Suprapubic skin (tissue), 4 donors: ENCODE results near the gene ACSM2B. TPM values are rescaled to one million over a fixed set of nuclear protein-coding genes. Genes with fewer than 3 reads are reported as not detected.

Experiments used
- DNase-seq, 2 donors: peaks; one replicate each; pipeline ENCODE4 v3.0.0-alpha.2; 2019; ENCODE audit warnings: low spot score in 2 of 2
- H3K27ac ChIP-seq: fragments of 200-600 bp; sonication (generic); one replicate; pipeline ENCODE4 v1.5.1; 2019
- H3K27me3 ChIP-seq: fragments of 200-600 bp; sonication (generic); one replicate; pipeline ENCODE4 v1.5.1; 2019
- H3K36me3 ChIP-seq: fragments of 200-600 bp; sonication (generic); one replicate; pipeline ENCODE4 v1.5.1; 2019
- H3K4me1 ChIP-seq: fragments of 200-600 bp; sonication (generic); one replicate; pipeline ENCODE4 v1.5.1; 2019
- H3K4me3 ChIP-seq: fragments of 200-600 bp; sonication (generic); one replicate; pipeline ENCODE4 v1.5.1; 2019; ENCODE audit warnings: mild to moderate bottlenecking
- H3K9me3 ChIP-seq: fragments of 200-600 bp; sonication (generic); one replicate; pipeline ENCODE4 v1.5.1; 2019
- EP300 ChIP-seq: sonication (generic); formaldehyde crosslinking; IDR thresholded peaks from one replicate; pipeline ENCODE4 v1.6.1; 2017; ENCODE audit warnings: antibody characterized with exemption
- POLR2A ChIP-seq, 2 donors: fragments of 450-650 bp; IDR thresholded peaks; one replicate each; pipeline ENCODE4 v1.6.1; 2017; ENCODE audit warnings: antibody characterized with exemption in 2 of 2, mild to moderate bottlenecking in 2 of 2, moderate library complexity in 2 of 2
- POLR2AphosphoS5 ChIP-seq, 3 donors: sonication (generic); formaldehyde crosslinking; IDR thresholded peaks; one replicate each; pipeline ENCODE4 v1.6.1; 2017; ENCODE audit warnings: antibody characterized with exemption in 3 of 3
- WGBS: methylation state at CpG from one replicate; pipeline ENCODE4 v1.1.5; 2018; 5-methylcytosine and 5-hydroxymethylcytosine counted together
- total RNA-seq, 4 donors: library from RNA; depleted of rRNA; stranded (reverse); fragments of >200 nt; gene quantifications; one replicate each; pipeline ENCODE4 v1.1.0, GENCODE V29; 2016
- TF ChIP-seq, protein P1 (sequence below), 2 donors: fragments of 200-600 bp in 1 of 2; fragments of 450-650 bp in 1 of 2; sonication (generic) in 1 of 2; IDR thresholded peaks; one replicate each; pipeline ENCODE4 v1.5.1; 2016 to 2019; ENCODE audit warnings: antibody characterized with exemption in 2 of 2, mild to moderate bottlenecking in 1 of 2, moderate library complexity in 1 of 2

ACSM2B gene
- total RNA-seq, 4 donors from 2014 or later = 0.32 TPM; not detected in 3

DNA sequence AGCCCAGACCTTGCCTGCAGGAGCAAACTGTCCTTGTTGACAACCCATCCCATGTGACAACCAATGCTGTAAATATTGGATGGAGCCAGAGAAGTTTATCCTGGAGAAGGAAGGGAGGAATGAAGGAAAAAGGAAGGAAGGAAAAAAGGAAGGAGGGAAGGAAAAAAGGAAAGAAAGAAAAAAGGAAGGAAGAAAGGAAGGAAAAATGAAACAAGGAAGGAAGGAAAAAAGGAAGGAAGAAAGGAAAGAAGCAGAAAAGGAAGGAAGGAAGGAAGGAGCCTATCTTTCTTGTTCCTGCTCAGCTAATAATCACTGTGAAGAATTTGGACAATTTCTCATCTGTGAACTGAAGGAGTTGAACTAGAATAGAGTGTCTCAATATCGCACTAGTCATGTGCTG, 56.1 kb downstream of the ACSM2B start:
- H3K36me3 ChIP-seq = no peaks in the 10 kb centered on the region
- H3K4me3 ChIP-seq = no peak overlapping the region
- TF ChIP-seq, protein P1, sequence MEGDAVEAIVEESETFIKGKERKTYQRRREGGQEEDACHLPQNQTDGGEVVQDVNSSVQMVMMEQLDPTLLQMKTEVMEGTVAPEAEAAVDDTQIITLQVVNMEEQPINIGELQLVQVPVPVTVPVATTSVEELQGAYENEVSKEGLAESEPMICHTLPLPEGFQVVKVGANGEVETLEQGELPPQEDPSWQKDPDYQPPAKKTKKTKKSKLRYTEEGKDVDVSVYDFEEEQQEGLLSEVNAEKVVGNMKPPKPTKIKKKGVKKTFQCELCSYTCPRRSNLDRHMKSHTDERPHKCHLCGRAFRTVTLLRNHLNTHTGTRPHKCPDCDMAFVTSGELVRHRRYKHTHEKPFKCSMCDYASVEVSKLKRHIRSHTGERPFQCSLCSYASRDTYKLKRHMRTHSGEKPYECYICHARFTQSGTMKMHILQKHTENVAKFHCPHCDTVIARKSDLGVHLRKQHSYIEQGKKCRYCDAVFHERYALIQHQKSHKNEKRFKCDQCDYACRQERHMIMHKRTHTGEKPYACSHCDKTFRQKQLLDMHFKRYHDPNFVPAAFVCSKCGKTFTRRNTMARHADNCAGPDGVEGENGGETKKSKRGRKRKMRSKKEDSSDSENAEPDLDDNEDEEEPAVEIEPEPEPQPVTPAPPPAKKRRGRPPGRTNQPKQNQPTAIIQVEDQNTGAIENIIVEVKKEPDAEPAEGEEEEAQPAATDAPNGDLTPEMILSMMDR (IDR thresholded peaks at IDR 0.05) = no peak
- no peak for TF ChIP-seq POLR2A (IDR thresholded peaks at IDR 0.05)
- no peak overlapping the region for H3K27ac ChIP-seq
- H3K9me3 ChIP-seq = no peaks in the 10 kb centered on the region
- H3K27me3 ChIP-seq = no peaks in the 10 kb centered on the region
- DNase-seq = no peak
- 89% methylated on average over 1 of the region's 1 CpG for WGBS
- H3K4me1 ChIP-seq = peaks cover 5% of the 10 kb centered on the region

DNA sequence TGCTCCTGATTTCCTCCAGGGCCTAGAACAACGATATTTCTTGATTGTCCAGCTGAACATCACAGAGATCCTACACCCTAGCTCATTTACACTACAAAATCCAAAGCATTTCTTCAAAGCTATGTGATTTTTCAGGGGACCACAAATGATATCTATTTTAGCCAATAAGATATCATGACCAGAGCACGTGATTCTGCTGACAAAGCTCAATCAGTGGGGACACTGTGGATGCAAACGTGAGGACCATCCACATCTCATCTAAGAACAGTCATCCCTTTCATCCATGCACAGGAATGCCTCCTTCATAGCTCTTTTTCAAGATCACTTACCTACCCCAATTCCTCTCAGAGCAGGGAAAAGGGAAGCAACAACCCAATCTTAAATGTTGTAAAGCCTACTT, 56.9 kb downstream of the ACSM2B start:
- 71% methylated on average over 3 of the region's 3 CpGs for WGBS

DNA sequence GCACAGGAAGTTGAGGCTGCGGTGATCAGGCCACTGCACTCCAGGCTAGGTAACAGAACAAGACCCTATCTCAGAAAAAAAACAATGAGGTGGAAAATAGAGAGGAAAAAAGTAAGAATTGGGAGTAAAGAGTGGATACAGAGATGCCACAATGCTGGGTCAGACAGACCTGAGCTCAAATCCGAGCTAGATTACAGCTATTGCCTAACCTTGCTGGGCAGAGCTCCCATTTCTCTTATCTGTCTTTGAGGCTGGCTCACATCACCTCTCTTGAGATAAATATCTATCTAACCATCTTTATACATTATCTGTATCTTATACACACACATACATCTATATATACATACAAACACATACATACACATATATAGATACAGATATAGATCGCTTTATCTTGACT, 59.0 kb downstream of the ACSM2B start:
- WGBS = 70% methylated on average over 3 of the region's 3 CpGs
- Histone ChIP-seq H3K4me1 (peaks cover 5% of the 10 kb centered on the region), H3K36me3 (no peaks in the 10 kb centered on the region), H3K9me3 (no peaks in the 10 kb centered on the region), H3K27me3 (no peaks in the 10 kb centered on the region), H3K4me3 (no peak overlapping the region), H3K27ac (no peak overlapping the region)
- TF ChIP-seq, protein P1 (IDR thresholded peaks at IDR 0.05) = no peak
- TF ChIP-seq POLR2AphosphoS5 (IDR thresholded peaks at IDR 0.05) = no peak
- TF ChIP-seq POLR2A (IDR thresholded peaks at IDR 0.05) = no peak
- no peak for TF ChIP-seq EP300
- no peak for DNase-seq

More for the DNA sequence above, 56.9 kb downstream of the ACSM2B start:
- H3K36me3 ChIP-seq = no peaks in the 10 kb centered on the region
- H3K4me1 ChIP-seq = peaks cover 5% of the 10 kb centered on the region
- TF ChIP-seq POLR2A (IDR thresholded peaks at IDR 0.05) (no peak), POLR2AphosphoS5 (IDR thresholded peaks at IDR 0.05) (no peak), EP300 (no peak)
- TF ChIP-seq, protein P1 (IDR thresholded peaks at IDR 0.05) = no peak
- H3K9me3 ChIP-seq = no peaks in the 10 kb centered on the region
- DNase-seq = no peak
- H3K27me3 ChIP-seq = no peaks in the 10 kb centered on the region
- no peak overlapping the region for H3K4me3 ChIP-seq
- H3K27ac ChIP-seq = no peak overlapping the region

DNA sequence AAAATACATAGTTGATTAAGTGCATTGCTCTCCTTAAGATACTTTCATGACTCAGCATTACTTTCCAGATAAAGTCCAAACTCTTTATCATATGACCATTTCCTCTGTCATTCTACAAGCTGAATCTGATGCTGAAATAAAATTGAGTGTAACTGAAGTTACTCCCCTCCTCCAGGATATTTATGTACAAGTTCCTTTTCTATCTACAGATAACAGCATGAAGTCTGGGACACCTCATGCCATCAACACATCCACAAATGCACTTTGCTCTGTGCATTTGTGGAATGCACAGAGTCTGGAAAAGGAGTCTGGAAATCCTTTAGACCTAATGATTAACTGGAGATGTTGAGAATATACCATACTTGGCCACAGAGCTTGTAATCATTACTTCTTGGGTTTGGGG, 60.5 kb downstream of the ACSM2B start:
- H3K36me3 ChIP-seq = no peaks in the 10 kb centered on the region
- no peaks in the 10 kb centered on the region for H3K27me3 ChIP-seq
- no peak overlapping the region for H3K4me3 ChIP-seq
- no peak overlapping the region for H3K27ac ChIP-seq
- no peaks in the 10 kb centered on the region for H3K9me3 ChIP-seq
- no peak for DNase-seq
- H3K4me1 ChIP-seq = peaks cover 5% of the 10 kb centered on the region
- no peak for TF ChIP-seq EP300
- TF ChIP-seq, protein P1 (IDR thresholded peaks at IDR 0.05) = no peak
- no peak for TF ChIP-seq POLR2AphosphoS5 (IDR thresholded peaks at IDR 0.05)
- no peak for TF ChIP-seq POLR2A (IDR thresholded peaks at IDR 0.05)

DNA sequence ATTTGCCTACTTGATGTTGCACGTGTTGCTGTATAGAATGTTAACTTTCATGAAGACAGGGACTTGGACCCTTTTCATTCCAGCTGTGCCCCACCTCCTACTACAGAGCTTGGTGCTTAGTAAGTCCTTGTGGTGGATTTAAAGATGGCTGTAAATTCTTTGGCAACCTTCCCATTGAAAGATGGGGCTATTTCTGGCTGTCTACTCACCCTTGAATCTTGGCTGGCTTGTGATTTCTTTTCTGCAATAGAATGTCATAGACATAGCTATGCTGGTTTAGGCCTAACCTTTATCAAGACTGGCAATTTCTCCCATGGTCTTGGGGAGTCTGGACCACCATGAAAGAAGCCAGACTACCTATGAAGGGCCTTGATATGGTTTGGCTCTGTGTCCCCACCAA, 65.8 kb downstream of the ACSM2B start:
- no peaks in the 10 kb centered on the region for H3K36me3 ChIP-seq
- no peaks in the 10 kb centered on the region for H3K4me1 ChIP-seq
- TF ChIP-seq POLR2AphosphoS5 (IDR thresholded peaks at IDR 0.05) (no peak), POLR2A (IDR thresholded peaks at IDR 0.05) (no peak), EP300 (no peak)
- TF ChIP-seq, protein P1 (IDR thresholded peaks at IDR 0.05) = no peak
- DNase-seq = no peak
- H3K4me3 ChIP-seq = no peak overlapping the region
- 70% methylated on average over 1 of the region's 1 CpG for WGBS
- H3K27me3 ChIP-seq = no peaks in the 10 kb centered on the region
- H3K9me3 ChIP-seq = peaks cover 5% of the 10 kb centered on the region
- no peak overlapping the region for H3K27ac ChIP-seq
